ENCODE results near the gene GRIK3. TPM values are rescaled to one million over a fixed set of nuclear protein-coding genes. Genes with fewer than 3 reads are reported as not detected.

Gene GRIK3
- total and polyA plus RNA-seq, 2 of the 8 experiments (the other 6 are each of a cell fraction or from before 2014, with no cell fraction given), result 2.1 to 3.4 TPM

GRCh38 chr1:36781098-36781497, 253.2 kb downstream of the GRIK3 start (continued):
- TF ChIP-seq CTCF (IDR thresholded peaks at IDR 0.05; ENCODE audit: control extremely low read depth in 1 of 3, insufficient read depth in 1 of 3, low read depth in 1 of 3, low read length in 3 of 3) (no peak), HDAC6 (IDR thresholded peaks at IDR 0.05; ENCODE audit: low read depth, low read length) (no peak)
